C4-2B (cell line): ENCODE measurements around the gene SCARB1.
A peak's percentile ranks its signal among the peaks of the same experiment; 100 is the strongest.
"Not testable (repeated sequence)": the region's sequence is repeated elsewhere in the genome, so short reads cannot be mapped to it uniquely, and the experiment has no call there.

Experiments used
- H3K27ac ChIP-seq: fragments of 450-650 bp; 2 replicates; pipeline ENCODE4 v1.5.1; 2017
- CTCF ChIP-seq: fragments of 450-650 bp; conservative IDR thresholded peaks from 2 replicates; pipeline ENCODE4 v1.5.1; 2017; ENCODE audit warnings: mild to moderate bottlenecking
- ZFX ChIP-seq: fragments of 450-650 bp; IDR thresholded peaks from 2 replicates; pipeline ENCODE4 v1.6.1; 2017

SCARB1 gene

GRCh38 chr12:124902916-124903315 lies 39.3 kb upstream of the SCARB1 start:
- no peak overlapping the region for H3K27ac ChIP-seq
- TF ChIP-seq CTCF = no peak
- TF ChIP-seq ZFX = no peak

DNA sequence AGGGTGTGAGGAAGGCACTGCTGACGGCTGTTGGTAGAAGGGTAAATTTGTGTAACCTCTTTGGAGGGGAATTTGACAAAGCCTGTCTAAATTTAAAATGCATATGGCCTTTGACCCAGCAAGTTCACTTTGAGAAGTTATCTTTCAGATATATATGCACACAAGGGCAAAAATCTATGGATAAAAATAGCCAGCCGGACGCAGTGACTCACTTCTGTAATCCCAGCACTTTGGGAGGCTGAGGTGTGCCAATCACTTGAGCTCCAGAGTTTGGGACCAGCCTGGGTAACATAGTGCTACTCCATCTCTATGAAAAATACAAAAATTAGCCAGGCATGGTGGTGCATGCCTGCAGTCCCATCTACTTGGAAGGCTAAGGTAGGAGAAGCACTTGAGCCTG lies 37.3 kb upstream of the SCARB1 start:
- H3K27ac ChIP-seq = no peak overlapping the region
- TF ChIP-seq ZFX = no peak
- no peak for TF ChIP-seq CTCF

DNA sequence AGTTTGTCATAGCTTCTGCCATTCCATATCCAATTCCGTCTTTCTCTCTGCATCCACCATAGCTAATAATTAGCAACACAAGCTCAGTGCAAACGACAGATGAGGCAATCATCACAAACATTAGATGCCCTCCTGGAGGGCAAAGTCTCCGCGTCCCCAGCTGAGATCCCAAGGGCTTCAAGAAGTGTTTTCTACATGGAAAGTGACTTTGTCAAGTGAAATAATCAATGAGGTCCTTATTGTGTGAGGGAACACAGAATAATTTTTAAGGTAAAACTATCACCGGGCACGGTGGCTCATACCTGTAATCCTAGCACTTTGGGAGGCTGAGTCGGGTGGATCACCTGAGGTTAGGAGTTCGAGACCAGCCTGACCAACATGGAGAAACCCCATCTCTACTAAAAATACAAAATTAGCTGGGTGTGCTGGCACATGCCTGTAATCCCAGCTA lies 36.7 kb upstream of the SCARB1 start:
- H3K27ac ChIP-seq = not testable (repeated sequence)

DNA sequence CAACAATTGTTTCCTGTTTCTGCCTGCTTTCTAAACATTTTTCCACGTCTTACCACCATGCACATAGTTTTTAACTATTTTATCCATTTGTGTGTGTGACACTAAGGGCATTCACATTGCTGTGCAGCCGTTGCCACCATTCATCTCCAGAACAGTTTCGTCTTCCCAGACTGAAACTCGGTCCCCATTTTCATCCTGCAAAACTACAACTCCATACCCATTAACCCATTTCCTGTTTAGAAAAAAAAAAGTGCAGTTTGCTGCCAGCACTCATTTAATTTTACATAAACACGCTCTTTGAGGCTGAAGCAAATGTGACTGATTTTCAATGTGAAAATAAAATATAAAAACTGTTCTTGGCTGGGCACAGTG lies 35.2 kb upstream of the SCARB1 start:
- H3K27ac ChIP-seq = no peak overlapping the region
- TF ChIP-seq CTCF (no peak), ZFX (no peak)

DNA sequence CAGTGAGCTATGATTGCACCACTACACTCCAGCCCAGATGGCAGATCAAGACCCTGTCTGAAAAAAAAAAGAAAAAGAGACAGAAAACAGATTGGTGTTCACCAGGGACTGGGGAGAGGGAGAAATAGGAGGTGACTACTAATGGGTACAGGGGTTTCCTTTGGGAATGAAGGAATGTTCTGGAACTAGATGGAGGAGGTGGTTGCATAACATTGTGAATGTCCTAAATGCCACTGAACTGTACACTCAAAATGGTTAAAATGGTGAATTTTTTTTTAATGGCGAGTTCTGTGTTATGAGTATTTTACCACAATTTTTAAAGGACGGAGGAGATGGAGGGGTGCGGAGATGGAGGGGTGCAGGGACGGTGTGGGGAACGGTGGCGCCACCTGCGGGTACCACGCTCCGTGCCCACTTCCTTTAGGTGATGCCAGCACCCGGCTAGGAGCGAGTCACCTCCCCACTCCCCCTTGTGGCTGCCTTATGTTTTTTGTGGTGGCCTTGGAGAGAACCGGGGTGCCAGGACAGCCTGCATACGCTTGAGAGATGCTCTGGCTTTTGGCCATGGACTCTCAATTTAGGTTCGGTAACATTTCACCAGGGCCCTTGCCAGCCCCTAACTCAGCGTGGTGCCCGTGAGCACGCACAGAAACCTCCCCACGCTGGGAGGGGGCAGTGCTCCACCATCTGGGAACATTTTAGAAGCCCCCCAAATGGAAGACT lies 34.7 kb upstream of the SCARB1 start:
- no peak overlapping the region for H3K27ac ChIP-seq

GRCh38 chr12:124896461-124896860 lies 32.8 kb upstream of the SCARB1 start:
- H3K27ac ChIP-seq = no peak overlapping the region
- no peak for TF ChIP-seq CTCF
- TF ChIP-seq ZFX = no peak

More for the DNA sequence above, 34.7 kb upstream of the SCARB1 start:
- peak; percentile 44 for TF ChIP-seq CTCF
- no peak for TF ChIP-seq ZFX

GRCh38 chr12:124893792-124894516 lies 30.3 kb upstream of the SCARB1 start:
- TF ChIP-seq CTCF = no peak
- no peak for TF ChIP-seq ZFX
- no peak overlapping the region for H3K27ac ChIP-seq
